RWPE1 (cell line): ENCODE data around the gene ADRM1.

Experiments
- CTCF ChIA-PET: fragments of 350-600 bp; sonication (Branson Sonifier 250); formaldehyde crosslinking; extraction: SDS; loops from one replicate; lab custom pipeline; 2021; lab: Yijun Ruan, JAX
- POLR2A ChIA-PET: fragments of 400-600 bp; formaldehyde crosslinking; extraction: SDS; loops from one replicate; lab custom pipeline; 2020; ENCODE audit warnings: antibody characterized with exemption; ENCODE audit not compliant: low non-redundant PET; lab: Yijun Ruan, JAX
- DNase-seq: peaks from one replicate; pipeline ENCODE4 v3.0.0; 2012; ENCODE audit warnings: low spot score
- H3K27ac ChIP-seq: fragments of 450-650 bp; 2 replicates; pipeline ENCODE4 v1.5.1; 2017
- TF ChIP-seq, protein P1 (sequence below): fragments of 450-650 bp; conservative IDR thresholded peaks from 2 replicates; pipeline ENCODE4 v1.5.1; 2017; ENCODE audit warnings: low read depth, mild to moderate bottlenecking

The ADRM1 gene

DNA sequence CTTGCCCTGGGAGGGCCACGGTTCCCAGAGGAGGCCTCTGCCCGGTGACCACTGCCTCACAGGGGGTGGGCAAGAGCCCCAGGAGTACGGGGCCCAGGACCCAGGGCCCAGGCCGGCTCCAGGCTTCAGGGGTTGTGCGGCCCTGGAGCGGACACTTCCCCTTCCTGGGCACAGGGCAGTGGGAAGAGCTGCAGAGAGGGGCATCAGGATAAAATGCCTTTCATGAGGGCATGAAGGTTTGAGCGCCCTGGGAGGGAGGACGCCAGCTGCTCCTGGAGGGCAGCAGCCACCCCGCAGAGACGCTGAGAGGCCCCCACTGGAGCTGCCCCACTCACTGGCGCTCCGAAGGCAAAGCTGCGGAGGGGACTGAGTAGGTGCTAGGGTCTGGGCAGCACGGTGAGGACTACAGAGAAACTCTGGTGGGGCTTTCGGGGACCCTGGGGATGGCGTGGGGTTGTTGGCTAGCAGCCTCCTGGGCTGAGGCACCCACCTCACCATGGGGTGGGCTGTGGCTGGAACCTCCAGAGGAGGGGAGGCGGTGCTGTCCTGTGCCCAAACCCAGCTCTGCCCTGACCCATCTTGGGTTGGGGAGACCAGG lies 53.9 kb downstream of the ADRM1 start:
- ChIA-PET POLR2A (interaction anchor here (0.6 kb wide), 1 partner anchor 12 kb away, joined by 7 read pairs; no protein-coding TSS in a partner anchor), CTCF (interaction anchor here (0.6 to 5.1 kb wide), 7 partner anchors 9 to 55 kb away, joined by 3 to 45 read pairs (median 4); no protein-coding TSS in a partner anchor)
- no peak for DNase-seq
- TF ChIP-seq, protein P1, sequence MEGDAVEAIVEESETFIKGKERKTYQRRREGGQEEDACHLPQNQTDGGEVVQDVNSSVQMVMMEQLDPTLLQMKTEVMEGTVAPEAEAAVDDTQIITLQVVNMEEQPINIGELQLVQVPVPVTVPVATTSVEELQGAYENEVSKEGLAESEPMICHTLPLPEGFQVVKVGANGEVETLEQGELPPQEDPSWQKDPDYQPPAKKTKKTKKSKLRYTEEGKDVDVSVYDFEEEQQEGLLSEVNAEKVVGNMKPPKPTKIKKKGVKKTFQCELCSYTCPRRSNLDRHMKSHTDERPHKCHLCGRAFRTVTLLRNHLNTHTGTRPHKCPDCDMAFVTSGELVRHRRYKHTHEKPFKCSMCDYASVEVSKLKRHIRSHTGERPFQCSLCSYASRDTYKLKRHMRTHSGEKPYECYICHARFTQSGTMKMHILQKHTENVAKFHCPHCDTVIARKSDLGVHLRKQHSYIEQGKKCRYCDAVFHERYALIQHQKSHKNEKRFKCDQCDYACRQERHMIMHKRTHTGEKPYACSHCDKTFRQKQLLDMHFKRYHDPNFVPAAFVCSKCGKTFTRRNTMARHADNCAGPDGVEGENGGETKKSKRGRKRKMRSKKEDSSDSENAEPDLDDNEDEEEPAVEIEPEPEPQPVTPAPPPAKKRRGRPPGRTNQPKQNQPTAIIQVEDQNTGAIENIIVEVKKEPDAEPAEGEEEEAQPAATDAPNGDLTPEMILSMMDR: no peak
- H3K27ac ChIP-seq: peak overlapping the region; percentile 100

DNA sequence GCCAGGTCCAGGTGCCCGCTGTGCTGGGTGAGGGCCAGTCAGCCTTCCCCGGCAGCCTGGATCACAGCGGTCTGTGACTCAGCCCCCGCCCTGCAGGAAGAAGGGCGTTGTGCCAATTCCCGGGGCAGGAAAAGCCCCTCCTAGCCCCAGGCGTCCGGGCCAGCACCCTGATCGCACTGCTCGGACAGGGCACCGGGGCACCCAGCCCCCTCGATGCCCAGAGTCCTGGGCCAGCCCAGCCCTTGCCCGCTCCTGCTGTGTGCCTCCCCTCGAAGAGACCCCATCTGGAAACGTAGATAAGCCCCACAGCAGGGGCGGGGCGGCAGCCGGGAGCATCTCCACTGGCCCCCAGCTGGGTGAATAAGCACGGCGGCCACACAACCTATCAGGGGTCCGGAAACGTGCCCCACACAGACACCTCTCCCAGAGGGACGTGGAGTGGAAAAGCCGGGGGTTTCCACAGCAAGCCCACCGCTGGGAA lies 54.4 kb downstream of the ADRM1 start:
- POLR2A ChIA-PET: interaction anchor here (0.6 to 1.6 kb wide), 2 partner anchors 11 kb away, joined by 6 to 7 read pairs; no protein-coding TSS in a partner anchor
- CTCF ChIA-PET: interaction anchor here (1.0 to 5.1 kb wide), 6 partner anchors 9 to 55 kb away, joined by 3 to 45 read pairs (median 6); no protein-coding TSS in a partner anchor
- peak; percentile 88 for DNase-seq
- TF ChIP-seq, protein P1: no peak
- peak overlapping the region; percentile 100 for H3K27ac ChIP-seq

DNA sequence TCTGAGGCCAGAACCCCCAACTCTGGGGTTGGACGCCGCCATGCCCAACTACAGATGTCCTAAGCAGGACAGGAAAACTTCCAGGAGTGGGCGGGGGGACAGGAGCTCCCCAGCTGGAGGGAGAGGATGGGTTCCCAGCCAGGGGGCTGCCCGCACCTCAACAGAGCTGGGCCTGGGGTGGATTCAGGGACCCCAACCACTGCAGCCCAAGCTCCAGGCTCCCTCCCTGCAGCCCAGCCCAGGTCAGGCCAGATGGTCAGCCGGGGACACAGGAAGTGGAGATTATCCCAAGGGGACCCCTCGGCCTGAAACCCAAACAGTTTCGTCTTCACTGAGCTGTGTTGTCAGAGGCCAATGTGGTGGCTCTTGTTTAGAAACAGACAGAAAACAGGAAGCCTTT lies 54.9 kb downstream of the ADRM1 start:
- ChIA-PET CTCF (interaction anchor here (1.0 to 5.1 kb wide), 8 partner anchors 8 to 56 kb away, joined by 3 to 45 read pairs (median 6); no protein-coding TSS in a partner anchor), POLR2A (interaction anchor here (0.6 to 1.6 kb wide), 2 partner anchors 11 to 13 kb away, joined by 3 to 6 read pairs; no protein-coding TSS in a partner anchor)
- TF ChIP-seq, protein P1: no peak
- H3K27ac ChIP-seq: peak overlapping the region; percentile 100
- no peak for DNase-seq
